DND-41 (cell line): Measurements from ENCODE around the gene ARHGEF38.

ENCODE experiments used
- EZH2 ChIP-seq: IDR thresholded peaks from 3 replicates; pipeline ENCODE4 v1.6.1; 2012; ENCODE audit warnings: borderline replicate concordance, low read depth, mild to moderate bottlenecking, moderate library complexity, low read length, inconsistent platforms; ENCODE audit not compliant: severe bottlenecking
- TF ChIP-seq, protein P1 (sequence below): IDR thresholded peaks from 2 replicates; pipeline ENCODE4 v1.5.1; 2012; ENCODE audit warnings: borderline replicate concordance, low read length, moderate library complexity, mild to moderate bottlenecking; ENCODE audit not compliant: poor library complexity, severe bottlenecking; ENCODE audit errors: extremely low read depth

DNA sequence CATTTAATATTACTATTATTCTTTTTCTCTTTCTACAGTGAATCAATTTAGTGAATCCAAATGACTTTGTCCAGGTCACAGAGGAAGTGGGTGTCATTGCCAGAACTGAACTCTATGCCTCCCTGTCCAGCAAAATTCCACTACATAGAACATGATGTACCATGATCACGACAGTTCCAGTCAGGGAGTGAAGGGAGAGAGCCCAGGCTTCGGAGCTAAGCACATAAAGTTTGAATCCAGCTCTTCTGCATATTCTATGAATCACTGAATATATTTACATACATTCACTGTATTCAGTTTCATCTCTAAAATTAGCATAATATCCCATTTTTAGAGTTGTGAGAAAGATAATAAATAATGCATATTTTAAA is 17.4 kb downstream of the ARHGEF38 start:
- TF ChIP-seq, protein P1, sequence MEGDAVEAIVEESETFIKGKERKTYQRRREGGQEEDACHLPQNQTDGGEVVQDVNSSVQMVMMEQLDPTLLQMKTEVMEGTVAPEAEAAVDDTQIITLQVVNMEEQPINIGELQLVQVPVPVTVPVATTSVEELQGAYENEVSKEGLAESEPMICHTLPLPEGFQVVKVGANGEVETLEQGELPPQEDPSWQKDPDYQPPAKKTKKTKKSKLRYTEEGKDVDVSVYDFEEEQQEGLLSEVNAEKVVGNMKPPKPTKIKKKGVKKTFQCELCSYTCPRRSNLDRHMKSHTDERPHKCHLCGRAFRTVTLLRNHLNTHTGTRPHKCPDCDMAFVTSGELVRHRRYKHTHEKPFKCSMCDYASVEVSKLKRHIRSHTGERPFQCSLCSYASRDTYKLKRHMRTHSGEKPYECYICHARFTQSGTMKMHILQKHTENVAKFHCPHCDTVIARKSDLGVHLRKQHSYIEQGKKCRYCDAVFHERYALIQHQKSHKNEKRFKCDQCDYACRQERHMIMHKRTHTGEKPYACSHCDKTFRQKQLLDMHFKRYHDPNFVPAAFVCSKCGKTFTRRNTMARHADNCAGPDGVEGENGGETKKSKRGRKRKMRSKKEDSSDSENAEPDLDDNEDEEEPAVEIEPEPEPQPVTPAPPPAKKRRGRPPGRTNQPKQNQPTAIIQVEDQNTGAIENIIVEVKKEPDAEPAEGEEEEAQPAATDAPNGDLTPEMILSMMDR, result no peak
- TF ChIP-seq EZH2, result no peak
